ENCODE measurements around the gene DSCAML1.
A peak's percentile ranks its signal among the peaks of the same experiment; 100 is the strongest.

The DSCAML1 gene

GRCh38 chr11:117604336-117604995 is 192.6 kb downstream of the DSCAML1 start:
- no peak for DNase-seq

- DNase-seq = no peak
These were observed 193.1 kb downstream of the DSCAML1 start for GRCh38 chr11:117603932-117604331.

- no peak for DNase-seq
These were observed 195.9 kb downstream of the DSCAML1 start for GRCh38 chr11:117601006-117601708.

- no peak for DNase-seq
These were observed 196.7 kb downstream of the DSCAML1 start for GRCh38 chr11:117600234-117600783.

- peak; percentile 46 for DNase-seq
These were observed 199.9 kb downstream of the DSCAML1 start for GRCh38 chr11:117597071-117597470.

GRCh38 chr11:117595440-117595839 is 201.6 kb downstream of the DSCAML1 start:
- no peak for DNase-seq

- no peak for DNase-seq
These were observed 202.3 kb downstream of the DSCAML1 start for GRCh38 chr11:117594721-117595120.

GRCh38 chr11:117593065-117593464 is 204.0 kb downstream of the DSCAML1 start:
- no peak for DNase-seq

- DNase-seq = no peak
These were observed 205.5 kb downstream of the DSCAML1 start for GRCh38 chr11:117591316-117592039.

GRCh38 chr11:117589063-117589462 is 208.0 kb downstream of the DSCAML1 start:
- no peak for DNase-seq

- DNase-seq = no peak
These were observed 208.7 kb downstream of the DSCAML1 start for GRCh38 chr11:117588166-117588810.

- DNase-seq = no peak
These were observed 209.6 kb downstream of the DSCAML1 start for GRCh38 chr11:117587416-117587815.

GRCh38 chr11:117586392-117586791 is 210.6 kb downstream of the DSCAML1 start:
- DNase-seq = no peak

- no peak for DNase-seq
These were observed 211.4 kb downstream of the DSCAML1 start for GRCh38 chr11:117585631-117586030.

GRCh38 chr11:117584056-117584830 is 212.8 kb downstream of the DSCAML1 start:
- DNase-seq = no peak

GRCh38 chr11:117583063-117583801 is 213.8 kb downstream of the DSCAML1 start:
- DNase-seq = no peak

GRCh38 chr11:117582433-117582832 is 214.6 kb downstream of the DSCAML1 start:
- DNase-seq = no peak

- DNase-seq = no peak
These were observed 216.2 kb downstream of the DSCAML1 start for GRCh38 chr11:117580866-117581265.

GRCh38 chr11:117579161-117579560 is 217.9 kb downstream of the DSCAML1 start:
- DNase-seq = no peak

- no peak for DNase-seq
These were observed 221.2 kb downstream of the DSCAML1 start for GRCh38 chr11:117575856-117576255.

- DNase-seq = no peak
These were observed 222.5 kb downstream of the DSCAML1 start for GRCh38 chr11:117574551-117574950.

GRCh38 chr11:117573326-117573725 is 223.7 kb downstream of the DSCAML1 start:
- no peak for DNase-seq
